HG03103 (cell line): ENCODE measurements around the gene MLANA.

Experiments
- ATAC-seq: cut with Tn5 transposase; IDR thresholded peaks from one replicate; pipeline ENCODE4 v1.9.1; 2021; ENCODE audit warnings: low read depth; ENCODE audit not compliant: unreplicated experiment

Gene MLANA, protein sequence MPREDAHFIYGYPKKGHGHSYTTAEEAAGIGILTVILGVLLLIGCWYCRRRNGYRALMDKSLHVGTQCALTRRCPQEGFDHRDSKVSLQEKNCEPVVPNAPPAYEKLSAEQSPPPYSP

GRCh38 chr9:5890641-5891040 is at the start of gene MLANA:
Gene MLANA (plus strand): TSS chr9:5890889. CDS start chr9:5892475, 1,586 bp downstream.
- ATAC-seq = no peak

DNA sequence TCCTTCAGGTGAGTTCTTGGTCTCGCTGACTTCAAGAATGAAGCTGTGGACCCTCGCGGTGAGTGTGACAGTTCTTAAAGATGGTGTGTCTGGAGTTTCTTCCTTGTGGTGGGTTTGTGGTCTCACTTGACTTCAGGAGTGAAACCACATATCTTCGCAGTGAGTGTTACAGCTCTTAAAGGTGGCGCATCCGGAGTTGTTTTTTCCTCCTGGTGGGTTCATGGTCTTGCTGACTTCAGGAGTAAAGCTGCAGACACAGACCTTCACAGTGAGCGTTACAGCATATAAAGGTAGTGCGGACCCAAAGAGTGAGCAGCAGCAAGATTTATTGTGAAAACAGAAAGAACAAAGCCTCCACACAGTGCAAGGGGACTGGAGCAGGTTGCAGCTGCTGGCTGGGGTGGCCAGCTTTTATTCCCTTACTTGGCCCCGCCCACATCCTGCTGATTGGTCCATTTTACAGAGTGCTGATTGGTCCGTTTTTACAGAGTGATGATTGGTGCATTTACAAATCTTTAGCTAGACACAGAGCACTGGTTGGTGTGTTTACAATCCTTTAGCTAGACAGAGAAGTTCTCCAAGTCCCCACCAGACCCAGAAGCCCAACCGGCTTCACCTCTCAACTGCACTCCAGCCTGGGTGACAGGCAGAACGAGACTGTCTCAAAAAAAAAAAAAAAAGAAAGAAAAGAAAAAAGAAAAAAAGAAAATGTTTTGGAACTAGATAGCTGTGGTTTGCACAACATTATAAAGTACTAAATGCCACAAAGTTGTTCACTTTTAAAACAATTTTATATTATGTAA is 48.7 kb upstream of the MLANA start:
- ATAC-seq = no peak

DNA sequence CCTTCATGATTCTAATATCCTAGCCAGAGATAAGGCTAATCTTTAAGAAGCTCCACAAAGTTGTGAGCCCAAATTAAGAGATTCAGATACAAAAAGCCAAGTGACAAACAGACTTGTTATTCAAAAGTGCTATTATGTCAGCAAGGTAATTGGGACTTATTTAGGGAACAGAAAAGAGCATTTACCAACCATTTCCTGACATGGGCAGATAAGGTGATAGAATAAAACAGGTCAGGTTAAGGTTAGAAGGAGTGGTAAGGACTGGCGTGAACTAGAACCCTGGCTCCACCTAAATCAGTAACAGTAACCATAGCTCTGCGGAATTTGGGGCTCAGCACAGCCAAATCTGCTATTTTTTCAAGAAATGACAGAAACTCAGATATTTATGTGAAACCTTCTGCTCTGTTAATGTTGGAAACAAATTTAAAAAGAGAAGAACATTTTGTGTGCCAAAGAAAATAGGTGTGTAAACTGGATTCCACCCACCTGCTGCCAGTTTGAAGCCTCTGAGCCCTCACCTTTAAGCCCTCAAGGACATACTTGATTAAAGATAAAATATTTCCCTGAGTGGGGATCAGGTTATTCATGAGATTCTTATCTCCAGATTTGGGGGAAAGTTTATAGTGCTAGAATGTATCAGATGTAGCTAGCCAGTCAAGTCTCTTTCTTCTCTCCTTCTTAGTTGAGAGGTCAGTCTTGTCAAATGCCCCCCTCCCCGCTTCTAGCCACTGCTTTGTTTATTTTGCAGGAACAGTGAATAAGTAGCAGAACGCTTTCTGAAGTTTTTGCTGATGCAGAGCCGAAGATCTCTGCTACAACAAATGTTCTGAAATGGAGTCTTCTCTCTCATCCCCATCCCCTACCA is 47.5 kb upstream of the MLANA start:
- no peak for ATAC-seq

DNA sequence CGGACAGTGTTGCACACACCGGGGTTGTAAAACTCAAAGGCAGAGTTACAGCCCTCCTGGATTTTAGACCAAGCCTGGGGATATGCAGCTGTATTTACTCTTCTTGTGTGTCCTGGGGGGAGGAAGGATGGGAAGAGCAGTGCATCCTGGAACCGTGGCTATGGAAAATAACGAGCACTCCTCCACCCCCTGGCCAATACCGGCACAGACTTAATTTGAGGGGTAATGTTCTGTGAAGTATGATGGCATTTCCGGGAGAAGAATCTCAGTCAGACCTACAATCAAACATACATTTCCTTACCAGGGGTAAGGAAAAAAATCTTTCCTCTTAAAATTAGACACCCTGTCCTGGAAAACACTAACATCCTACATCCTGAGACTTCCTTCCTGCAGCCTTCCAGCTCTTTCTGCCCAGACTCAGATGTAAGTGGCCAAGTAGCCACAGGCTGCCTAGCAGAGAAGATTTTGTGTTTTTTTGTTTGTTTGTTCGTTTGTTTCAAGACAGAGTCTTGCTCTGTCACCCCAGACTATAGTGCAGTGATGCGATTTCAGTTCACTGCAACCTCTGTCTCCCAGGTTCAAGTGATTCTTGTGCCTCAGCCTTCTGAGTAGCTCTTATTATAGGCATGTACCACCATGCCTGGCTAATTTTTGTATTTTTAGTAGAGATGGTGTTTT is 46.8 kb upstream of the MLANA start:
- no peak for ATAC-seq

DNA sequence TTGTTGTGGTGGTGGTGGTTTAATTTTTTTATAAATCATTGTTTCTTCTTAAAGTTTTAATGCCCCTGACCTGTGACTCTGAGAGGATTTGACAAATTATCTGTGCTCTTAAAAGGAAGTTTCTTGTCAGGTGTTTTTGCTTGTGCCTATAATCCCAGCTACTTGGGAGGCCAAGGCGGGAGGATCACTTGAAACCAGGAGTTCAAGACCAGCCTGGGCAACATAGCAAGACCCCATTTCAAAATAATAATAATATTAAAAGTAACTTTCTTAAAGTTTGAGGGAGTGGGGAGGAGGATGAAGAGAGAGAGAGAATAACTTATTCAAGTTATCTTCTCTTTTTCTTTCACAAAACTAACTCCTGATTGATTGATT is 45.5 kb upstream of the MLANA start:
- no peak for ATAC-seq

DNA sequence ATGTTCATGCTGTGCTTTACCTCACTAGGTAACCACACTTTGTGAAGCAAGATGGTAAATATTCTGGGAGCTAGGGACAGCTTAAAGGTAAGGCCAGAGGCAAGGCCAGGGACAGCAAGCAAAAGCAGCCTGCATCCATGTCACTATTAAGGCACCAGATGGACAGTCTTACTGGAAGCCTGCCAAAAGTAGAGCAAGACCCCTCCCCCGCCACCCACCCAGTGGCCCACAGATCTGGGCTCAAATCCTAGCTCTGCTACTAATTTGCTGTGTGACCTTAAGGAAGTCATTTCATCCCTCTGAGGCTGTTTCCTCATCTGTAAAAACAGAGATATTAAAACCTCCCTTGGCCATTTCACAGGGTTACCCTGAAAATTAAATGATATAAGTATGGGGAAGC is 44.6 kb upstream of the MLANA start:
- ATAC-seq = no peak

GRCh38 chr9:5846501-5846921 is 44.2 kb upstream of the MLANA start:
- no peak for ATAC-seq

GRCh38 chr9:5848372-5848882 is 42.3 kb upstream of the MLANA start:
- ATAC-seq = no peak

GRCh38 chr9:5850724-5851122 is 40.0 kb upstream of the MLANA start:
- ATAC-seq = no peak

DNA sequence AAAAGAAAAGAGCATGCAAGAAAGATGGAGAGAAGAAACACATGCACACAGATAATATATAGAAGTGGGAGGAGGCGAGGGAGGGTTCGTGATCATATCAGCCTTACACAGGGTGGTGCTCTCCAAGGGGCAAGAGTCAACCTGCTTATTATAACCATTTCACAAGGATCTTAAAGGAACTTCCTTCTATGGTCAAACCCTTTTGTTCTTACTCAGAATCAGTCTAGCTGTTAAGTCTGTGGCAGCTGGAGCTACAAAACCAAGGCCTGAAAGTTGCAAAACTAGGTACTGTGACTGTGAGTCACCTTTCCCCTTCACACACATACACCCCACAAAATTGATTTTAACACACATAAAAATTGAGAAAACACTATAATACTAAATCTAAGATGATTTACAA is 39.2 kb upstream of the MLANA start:
- ATAC-seq = peak; percentile 95

DNA sequence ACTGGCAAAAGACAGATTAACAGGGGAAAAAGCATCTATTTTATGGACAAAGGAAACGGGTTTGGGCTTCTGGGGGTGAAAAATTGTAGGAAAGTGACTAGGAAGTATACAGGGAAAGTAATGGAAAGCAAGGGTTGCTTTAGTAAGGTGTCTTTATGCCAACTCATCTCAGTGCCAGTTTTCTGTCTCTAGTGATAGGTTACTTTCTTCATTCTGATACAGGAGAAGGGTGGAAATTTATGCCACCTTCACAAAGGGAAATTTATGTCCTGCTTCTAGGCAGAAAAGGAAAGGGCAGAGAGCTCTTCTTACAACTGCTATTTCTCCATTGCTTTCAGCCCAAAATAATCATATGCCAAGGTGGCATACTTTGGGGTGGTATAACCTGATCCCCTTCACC is 37.7 kb upstream of the MLANA start:
- ATAC-seq = no peak

DNA sequence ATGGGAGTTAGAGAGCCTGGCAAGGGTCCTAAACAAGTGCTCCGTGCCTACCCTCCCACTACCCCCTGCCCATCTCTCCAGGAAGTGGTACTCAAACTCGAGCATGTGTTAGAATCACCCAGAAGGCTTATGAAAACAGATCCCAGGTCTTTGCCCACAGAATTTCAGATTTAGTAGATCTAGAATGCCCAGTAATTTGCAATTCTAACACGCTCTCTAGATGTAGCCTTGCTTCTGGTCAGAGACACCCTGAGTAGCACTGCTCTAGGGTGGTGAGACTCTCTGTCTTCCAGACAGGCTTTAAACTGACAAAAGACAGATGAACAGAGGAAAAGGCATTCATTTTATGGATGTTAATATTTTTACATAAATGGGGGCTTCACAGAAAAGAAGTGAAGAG is 37.1 kb upstream of the MLANA start:
- ATAC-seq = no peak

DNA sequence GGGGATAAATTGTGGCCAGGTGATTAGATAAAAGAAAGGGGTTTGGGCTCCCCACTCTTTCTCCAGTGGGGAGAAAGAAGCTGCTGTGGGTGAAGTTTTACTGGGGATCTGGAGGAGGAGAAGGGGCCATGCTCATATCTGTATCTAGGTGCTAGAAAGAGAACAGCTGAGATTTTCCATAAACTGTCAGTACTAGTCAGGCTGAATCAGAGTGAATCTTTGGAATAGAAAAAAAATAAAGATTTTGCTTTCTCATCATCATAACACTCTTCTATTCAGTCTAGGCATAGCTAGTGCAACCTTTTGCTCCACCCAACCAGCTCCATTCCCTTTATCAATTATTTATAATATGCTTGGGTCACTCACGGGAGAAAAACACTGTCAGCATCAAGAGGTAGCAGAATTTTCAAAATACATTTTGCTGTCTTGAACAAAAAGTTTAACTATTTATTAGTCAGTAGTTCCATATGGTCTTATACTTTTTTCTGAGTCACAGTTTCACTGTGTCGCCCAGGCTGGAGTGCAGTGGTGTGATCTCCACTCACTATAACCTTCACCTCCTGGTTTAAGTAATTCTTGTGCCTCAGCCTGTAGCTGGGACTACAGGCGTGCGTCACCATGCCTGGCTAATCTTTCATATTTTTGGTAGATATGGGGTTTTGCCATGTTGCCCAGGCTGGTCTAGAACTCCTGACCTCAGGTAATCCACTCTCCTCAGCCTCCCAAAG is 36.5 kb upstream of the MLANA start:
- ATAC-seq = no peak

DNA sequence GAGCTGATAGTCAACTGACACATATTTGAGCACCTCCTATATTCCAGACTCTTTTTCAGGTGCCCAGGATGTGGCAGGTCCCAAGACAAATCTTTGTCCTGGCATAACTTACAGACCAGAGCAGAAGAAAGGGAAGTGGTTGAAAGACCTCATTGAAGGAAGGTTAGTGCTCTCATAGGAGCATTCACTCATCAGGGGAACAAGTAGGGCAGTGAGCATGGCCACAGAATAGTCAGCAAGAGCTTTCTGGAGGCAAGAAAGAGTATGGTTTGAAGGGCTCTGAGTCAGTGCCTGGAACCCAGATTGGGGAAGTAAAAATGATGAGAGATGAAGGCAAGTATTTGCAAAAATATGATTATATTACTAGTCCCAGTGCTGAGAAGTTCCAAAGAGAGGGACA is 32.8 kb upstream of the MLANA start:
- ATAC-seq = no peak

DNA sequence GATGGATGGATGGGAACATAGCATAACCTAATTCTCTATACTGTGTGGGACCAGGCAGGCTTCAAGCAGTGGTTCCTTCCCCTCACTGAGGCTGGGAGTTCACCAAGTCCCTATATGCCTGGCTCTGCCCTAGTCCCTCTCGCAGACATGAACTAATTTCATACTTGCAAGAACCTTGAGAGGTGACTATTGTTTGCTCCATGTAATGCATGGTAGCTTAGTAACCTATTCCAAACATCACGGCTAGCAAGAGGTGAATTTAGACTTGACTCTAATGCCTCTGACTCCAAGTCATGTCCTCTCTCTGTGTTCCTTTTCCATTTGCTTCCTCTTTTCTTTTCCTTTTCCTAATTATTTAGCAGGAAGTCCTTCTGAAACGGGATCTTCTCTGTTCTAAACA is 31.9 kb upstream of the MLANA start:
- no peak for ATAC-seq

DNA sequence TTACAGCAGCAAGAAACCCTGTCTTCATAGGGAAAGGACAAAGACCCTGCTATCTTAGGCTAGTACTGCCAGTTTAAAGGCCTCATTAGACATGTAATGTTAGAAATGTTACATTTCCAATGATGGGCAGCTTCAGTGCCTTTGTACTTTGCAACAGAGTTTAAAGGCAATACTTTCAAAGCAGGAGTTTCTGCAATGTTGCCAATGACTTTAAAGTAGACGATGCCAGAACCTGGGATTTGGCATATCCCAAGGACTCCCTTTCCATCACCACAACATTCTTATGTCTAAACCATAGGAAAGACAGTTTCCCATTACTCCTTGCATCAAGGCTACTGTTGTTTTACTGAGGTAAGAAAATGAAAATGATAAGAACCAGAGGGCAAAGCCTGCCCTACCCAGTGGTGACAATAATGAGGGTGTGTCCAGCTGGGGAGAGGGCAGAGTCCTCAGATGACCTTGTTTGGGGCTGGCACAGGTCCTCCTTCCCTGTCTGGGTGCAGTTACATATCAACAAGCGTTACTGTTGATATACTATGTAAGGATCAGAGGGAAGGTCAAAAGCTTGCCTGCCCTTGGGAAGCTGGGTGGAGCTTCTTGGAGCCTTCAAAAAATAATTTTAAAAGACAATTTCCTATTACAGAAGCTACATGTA is 27.5 kb upstream of the MLANA start:
- ATAC-seq = no peak

- ATAC-seq = no peak
Measured at GRCh38 chr9:5864446-5864845, 26.2 kb upstream of the MLANA start.

DNA sequence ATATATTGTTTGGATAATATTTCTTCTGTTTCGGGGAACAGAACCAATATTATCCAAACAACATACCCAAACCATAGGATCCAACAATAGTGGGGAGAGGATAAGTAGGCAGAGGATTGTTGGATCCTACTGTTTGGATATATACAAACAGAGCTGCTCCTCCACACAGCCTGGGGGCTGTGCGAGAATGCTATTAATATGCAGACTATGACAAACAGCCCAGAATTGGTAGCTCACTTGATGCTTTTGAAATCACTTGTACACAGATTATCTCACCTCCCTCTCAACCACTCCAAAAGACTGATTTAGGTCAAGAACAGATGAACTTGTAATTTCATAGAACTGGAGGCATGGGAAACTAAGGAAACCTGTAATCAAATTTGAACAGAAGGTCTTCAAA is 24.4 kb upstream of the MLANA start:
- ATAC-seq = no peak

DNA sequence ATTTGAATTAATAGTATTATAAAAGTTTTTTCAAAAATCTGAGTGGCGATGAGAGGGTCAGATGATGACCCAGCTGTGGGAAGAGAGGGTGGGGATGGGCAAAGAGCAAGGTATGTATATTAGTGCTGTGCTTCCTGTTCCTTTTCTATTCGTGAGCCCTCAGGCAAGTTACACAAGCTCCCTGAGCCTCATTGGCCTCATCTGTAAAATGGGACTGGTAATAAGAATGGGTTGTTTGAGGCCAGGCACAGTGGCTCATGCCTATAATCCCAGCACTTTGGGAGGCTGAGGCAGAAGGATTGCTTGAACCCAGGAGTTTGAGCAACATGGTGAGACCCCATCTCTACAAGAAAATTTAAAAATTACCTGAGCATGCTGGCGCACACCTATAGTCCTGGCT is 24.0 kb upstream of the MLANA start:
- no peak for ATAC-seq

DNA sequence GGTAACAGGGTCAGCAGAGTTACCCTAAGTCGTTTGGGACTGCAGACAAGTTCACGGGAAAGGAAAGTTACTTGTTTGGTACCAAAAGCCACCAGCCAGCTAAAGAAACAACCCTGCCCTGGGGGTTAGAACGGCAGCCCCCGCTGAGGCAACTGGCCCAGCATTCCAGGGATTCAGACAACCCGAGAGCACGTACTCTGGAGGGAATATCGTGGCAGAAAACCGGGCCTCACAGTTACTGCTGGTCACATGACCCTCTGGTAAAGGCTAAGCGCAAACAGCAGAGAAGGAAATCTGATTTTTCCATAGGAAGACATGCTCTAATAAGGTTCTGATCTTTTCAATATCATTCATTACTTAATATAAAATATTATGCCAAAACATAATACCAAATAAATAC is 22.5 kb upstream of the MLANA start:
- ATAC-seq = no peak
